HepG2 (cell line): ENCODE results near the gene L1CAM. TPM values are rescaled to one million over a fixed set of nuclear protein-coding genes. Genes with fewer than 3 reads are reported as not detected.

Source experiments
- BHLHE40 ChIP-seq: IDR thresholded peaks from 2 replicates; pipeline ENCODE4 v1.6.1; 2011; ENCODE audit warnings: low read length, improper control_type of control experiment
- GABPA ChIP-seq, 2 experiments: IDR thresholded peaks; 2 replicates each; pipeline ENCODE4 v1.6.1; 2011 to 2016; ENCODE audit warnings: low read depth in 2 of 2, low read length in 1 of 2, missing biosample characterization in 1 of 2, missing genetic modification characterization in 1 of 2
- GTF3A ChIP-seq: sonication (generic); formaldehyde crosslinking; conservative IDR thresholded peaks from 2 replicates; pipeline ENCODE4 v1.4.0; 2020; ENCODE audit warnings: mild to moderate bottlenecking, missing genetic modification reagents
- IRF2 ChIP-seq: IDR thresholded peaks from 2 replicates; pipeline ENCODE4 v1.6.1; 2018; ENCODE audit warnings: missing genetic modification reagents, missing compliant biosample characterization
- KDM4B ChIP-seq: sonication (generic); formaldehyde crosslinking; IDR thresholded peaks from 2 replicates; pipeline ENCODE4 v1.4.0; 2020; ENCODE audit warnings: missing genetic modification reagents
- KMT2B ChIP-seq: IDR thresholded peaks from 2 replicates; pipeline ENCODE4 v1.6.1; 2016; ENCODE audit warnings: missing genetic modification reagents, missing compliant biosample characterization
- MAX ChIP-seq: IDR thresholded peaks from 2 replicates; pipeline ENCODE4 v1.6.1; 2012; ENCODE audit warnings: inconsistent platforms
- MXI1 ChIP-seq: IDR thresholded peaks from 3 replicates; pipeline ENCODE4 v1.6.1; 2012; ENCODE audit warnings: low read depth, low read length, inconsistent platforms, borderline replicate concordance
- PHF21A ChIP-seq: sonication (generic); formaldehyde crosslinking; IDR thresholded peaks from 2 replicates; pipeline ENCODE4 v1.5.0; 2020; ENCODE audit warnings: mild to moderate bottlenecking, missing genetic modification reagents
- SP2 ChIP-seq: sonication (generic); formaldehyde crosslinking; IDR thresholded peaks from 2 replicates; pipeline ENCODE4 v1.5.1; 2020; ENCODE audit warnings: mild to moderate bottlenecking, missing genetic modification reagents
- SP4 ChIP-seq: sonication (generic); formaldehyde crosslinking; IDR thresholded peaks from 2 replicates; pipeline ENCODE4 v1.8.1; 2023; ENCODE audit warnings: mild to moderate bottlenecking, missing genetic modification reagents
- TBX2 ChIP-seq: sonication (generic); formaldehyde crosslinking; IDR thresholded peaks from 2 replicates; pipeline ENCODE4 v1.5.0; 2020; ENCODE audit warnings: missing genetic modification reagents, mild to moderate bottlenecking, borderline replicate concordance
- TFE3 ChIP-seq: IDR thresholded peaks from 2 replicates; pipeline ENCODE4 v1.6.1; 2016
- ZFYVE20 ChIP-seq: sonication (generic); formaldehyde crosslinking; IDR thresholded peaks from 2 replicates; pipeline ENCODE4 v1.8.0; 2023; ENCODE audit warnings: low read depth, mild to moderate bottlenecking, moderate library complexity, missing genetic modification reagents, borderline replicate concordance
- ZIK1 ChIP-seq: sonication (generic); formaldehyde crosslinking; IDR thresholded peaks from 2 replicates; pipeline ENCODE4 v1.5.0; 2020; ENCODE audit warnings: mild to moderate bottlenecking, low read depth, missing genetic modification reagents, borderline replicate concordance
- ZNF251 ChIP-seq: sonication (generic); formaldehyde crosslinking; IDR thresholded peaks from 2 replicates; pipeline ENCODE4 v1.9.0; 2021; ENCODE audit warnings: mild to moderate bottlenecking, missing genetic modification reagents
- ZNF569 ChIP-seq: sonication (generic); formaldehyde crosslinking; IDR thresholded peaks from 2 replicates; pipeline ENCODE4 v1.5.0; 2020; ENCODE audit warnings: mild to moderate bottlenecking, missing genetic modification reagents, moderate library complexity, borderline replicate concordance
- polyA plus RNA-seq, 8 experiments: library from polyadenylated mRNA; depleted of rRNA in 3 of 8; stranded (reverse) in 7 of 8; unstranded in 1 of 8; fragments of >200 nt; fragmentation: Illumina TruSeq in 4 of 8; extraction: Trizol in 4 of 8; gene quantifications; 2 replicates each; pipeline versions ENCODE4 v1.2.1 to v1.2.3, GENCODE V29; 2011 to 2016; ENCODE audit warnings: low read depth in 4 of 8, missing spikeins in 1 of 8, mixed read lengths in 1 of 8; ENCODE audit not compliant: insufficient read depth in 1 of 8
- total RNA-seq, 5 experiments: library from RNA; depleted of rRNA; stranded (reverse); fragments of >200 nt; fragmentation: Illumina TruSeq; extraction: Trizol; gene quantifications; 2 replicates each; pipeline ENCODE4 v1.2.3, GENCODE V29; 2016; ENCODE audit warnings: low read depth in 1 of 5
- TF ChIP-seq, protein P1 (sequence below): sonication (generic); formaldehyde crosslinking; IDR thresholded peaks from 2 replicates; pipeline ENCODE4 v1.4.0; 2020; ENCODE audit warnings: missing genetic modification reagents, borderline replicate concordance
- TF ChIP-seq, protein P2 (sequence below): sonication (generic); formaldehyde crosslinking; IDR thresholded peaks from 2 replicates; pipeline ENCODE4 v1.4.0; 2020; ENCODE audit warnings: missing genetic modification reagents
- TF ChIP-seq, protein P3 (sequence below): IDR thresholded peaks from 2 replicates; pipeline ENCODE4 v1.6.1; 2018; ENCODE audit warnings: missing genetic modification reagents, mild to moderate bottlenecking, missing compliant biosample characterization
- TF ChIP-seq, protein P4 (sequence below): IDR thresholded peaks from 2 replicates; pipeline ENCODE4 v1.6.1; 2016; ENCODE audit warnings: missing genetic modification reagents, missing compliant biosample characterization

The L1CAM gene
- total and polyA plus RNA-seq, 2 of the 13 experiments (the other 11 are each of a cell fraction or from before 2014, with no cell fraction given), result 1.4 to 2.0 TPM

GRCh38 chrX:153927922-153928760, 42.2 kb upstream of the L1CAM start (continued):
- TF ChIP-seq PHF21A (CRISPR knock-in tag) (peak; percentile 83), SP4 (peak; percentile 66; the same call in 1 of the 2 replicates), GABPA (IDR thresholded peaks at IDR 0.05; ENCODE audit: low read depth, low read length) (no peak), GABPA (CRISPR knock-in tag; IDR thresholded peaks at IDR 0.05; ENCODE audit: low read depth) (peak; percentile 83), MAX (peak; percentile 36; the same call in 1 of the 2 replicates), MXI1 (peak; percentile 58; the same call in 1 of the 3 replicates), TFE3 (peak; percentile 41; the same call in 1 of the 2 replicates), SP2 (peak; percentile 76), KDM4B (CRISPR knock-in tag) (no peak), IRF2 (peak; percentile 51; the same call in 1 of the 2 replicates), GTF3A (CRISPR knock-in tag) (no peak), BHLHE40 (peak; percentile 89), ZNF251 (CRISPR knock-in tag) (no peak), ZIK1 (CRISPR knock-in tag) (0 out of 2 replicates have a peak, but pooled peaks have one; percentile 47), KMT2B (CRISPR knock-in tag) (0 out of 2 replicates have a peak, but pooled peaks have one; percentile 29), ZNF569 (CRISPR knock-in tag) (no peak), TBX2 (peak; percentile 46; the same call in 1 of the 2 replicates), ZFYVE20 (CRISPR knock-in tag) (no peak)
- TF ChIP-seq, protein P1, sequence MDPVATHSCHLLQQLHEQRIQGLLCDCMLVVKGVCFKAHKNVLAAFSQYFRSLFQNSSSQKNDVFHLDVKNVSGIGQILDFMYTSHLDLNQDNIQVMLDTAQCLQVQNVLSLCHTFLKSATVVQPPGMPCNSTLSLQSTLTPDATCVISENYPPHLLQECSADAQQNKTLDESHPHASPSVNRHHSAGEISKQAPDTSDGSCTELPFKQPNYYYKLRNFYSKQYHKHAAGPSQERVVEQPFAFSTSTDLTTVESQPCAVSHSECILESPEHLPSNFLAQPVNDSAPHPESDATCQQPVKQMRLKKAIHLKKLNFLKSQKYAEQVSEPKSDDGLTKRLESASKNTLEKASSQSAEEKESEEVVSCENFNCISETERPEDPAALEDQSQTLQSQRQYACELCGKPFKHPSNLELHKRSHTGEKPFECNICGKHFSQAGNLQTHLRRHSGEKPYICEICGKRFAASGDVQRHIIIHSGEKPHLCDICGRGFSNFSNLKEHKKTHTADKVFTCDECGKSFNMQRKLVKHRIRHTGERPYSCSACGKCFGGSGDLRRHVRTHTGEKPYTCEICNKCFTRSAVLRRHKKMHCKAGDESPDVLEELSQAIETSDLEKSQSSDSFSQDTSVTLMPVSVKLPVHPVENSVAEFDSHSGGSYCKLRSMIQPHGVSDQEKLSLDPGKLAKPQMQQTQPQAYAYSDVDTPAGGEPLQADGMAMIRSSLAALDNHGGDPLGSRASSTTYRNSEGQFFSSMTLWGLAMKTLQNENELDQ (CRISPR knock-in tag), result no peak
- TF ChIP-seq, protein P2, sequence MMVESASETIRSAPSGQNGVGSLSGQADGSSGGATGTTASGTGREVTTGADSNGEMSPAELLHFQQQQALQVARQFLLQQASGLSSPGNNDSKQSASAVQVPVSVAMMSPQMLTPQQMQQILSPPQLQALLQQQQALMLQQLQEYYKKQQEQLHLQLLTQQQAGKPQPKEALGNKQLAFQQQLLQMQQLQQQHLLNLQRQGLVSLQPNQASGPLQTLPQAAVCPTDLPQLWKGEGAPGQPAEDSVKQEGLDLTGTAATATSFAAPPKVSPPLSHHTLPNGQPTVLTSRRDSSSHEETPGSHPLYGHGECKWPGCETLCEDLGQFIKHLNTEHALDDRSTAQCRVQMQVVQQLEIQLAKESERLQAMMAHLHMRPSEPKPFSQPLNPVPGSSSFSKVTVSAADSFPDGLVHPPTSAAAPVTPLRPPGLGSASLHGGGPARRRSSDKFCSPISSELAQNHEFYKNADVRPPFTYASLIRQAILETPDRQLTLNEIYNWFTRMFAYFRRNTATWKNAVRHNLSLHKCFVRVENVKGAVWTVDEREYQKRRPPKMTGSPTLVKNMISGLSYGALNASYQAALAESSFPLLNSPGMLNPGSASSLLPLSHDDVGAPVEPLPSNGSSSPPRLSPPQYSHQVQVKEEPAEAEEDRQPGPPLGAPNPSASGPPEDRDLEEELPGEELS (CRISPR knock-in tag), result peak; percentile 20; the same call in 1 of the 2 replicates
- TF ChIP-seq, protein P3, sequence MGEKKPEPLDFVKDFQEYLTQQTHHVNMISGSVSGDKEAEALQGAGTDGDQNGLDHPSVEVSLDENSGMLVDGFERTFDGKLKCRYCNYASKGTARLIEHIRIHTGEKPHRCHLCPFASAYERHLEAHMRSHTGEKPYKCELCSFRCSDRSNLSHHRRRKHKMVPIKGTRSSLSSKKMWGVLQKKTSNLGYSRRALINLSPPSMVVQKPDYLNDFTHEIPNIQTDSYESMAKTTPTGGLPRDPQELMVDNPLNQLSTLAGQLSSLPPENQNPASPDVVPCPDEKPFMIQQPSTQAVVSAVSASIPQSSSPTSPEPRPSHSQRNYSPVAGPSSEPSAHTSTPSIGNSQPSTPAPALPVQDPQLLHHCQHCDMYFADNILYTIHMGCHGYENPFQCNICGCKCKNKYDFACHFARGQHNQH (CRISPR knock-in tag), result 0 out of 2 replicates have a peak, but pooled peaks have one; percentile 30
- TF ChIP-seq, protein P4, sequence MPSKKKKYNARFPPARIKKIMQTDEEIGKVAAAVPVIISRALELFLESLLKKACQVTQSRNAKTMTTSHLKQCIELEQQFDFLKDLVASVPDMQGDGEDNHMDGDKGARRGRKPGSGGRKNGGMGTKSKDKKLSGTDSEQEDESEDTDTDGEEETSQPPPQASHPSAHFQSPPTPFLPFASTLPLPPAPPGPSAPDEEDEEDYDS (CRISPR knock-in tag), result 0 out of 2 replicates have a peak, but pooled peaks have one; percentile 51
